Osteocyte (in vitro differentiated cells): ENCODE results near the gene IGF1R. TPM values are rescaled to one million over a fixed set of nuclear protein-coding genes. Genes with fewer than 3 reads are reported as not detected.
A peak's percentile ranks its signal among the peaks of the same experiment; 100 is the strongest.

Source experiments
- DNase-seq: peaks from one replicate; pipeline ENCODE4 v3.0.0; 2021; ENCODE audit warnings: mixed read lengths; ENCODE audit not compliant: unreplicated experiment; ENCODE audit errors: extremely low spot score
- H3K27ac Mint-ChIP-seq: one replicate; pipeline ENCODE4 v1.8.0; 2021; ENCODE audit warnings: mild to moderate bottlenecking, mixed read lengths; ENCODE audit not compliant: unreplicated experiment
- H3K27me3 Mint-ChIP-seq: one replicate; pipeline ENCODE4 v1.8.0; 2021; ENCODE audit warnings: mixed read lengths; ENCODE audit not compliant: unreplicated experiment
- H3K36me3 Mint-ChIP-seq: one replicate; pipeline ENCODE4 v1.8.0; 2021; ENCODE audit warnings: mixed read lengths; ENCODE audit not compliant: unreplicated experiment
- H3K4me1 Mint-ChIP-seq: one replicate; pipeline ENCODE4 v1.8.0; 2021; ENCODE audit warnings: mixed read lengths; ENCODE audit not compliant: unreplicated experiment
- H3K4me3 Mint-ChIP-seq: one replicate; pipeline ENCODE4 v1.8.0; 2021; ENCODE audit warnings: mild to moderate bottlenecking, moderate library complexity, mixed read lengths; ENCODE audit not compliant: unreplicated experiment
- H3K9me3 Mint-ChIP-seq: one replicate; pipeline ENCODE4 v1.8.0; 2021; ENCODE audit warnings: mixed read lengths; ENCODE audit not compliant: unreplicated experiment
- CTCF ChIP-seq: fragments of 200-600 bp; sonication (generic); IDR thresholded peaks from 2 replicates; pipeline ENCODE4 v1.5.0; 2021; ENCODE audit warnings: antibody characterized with exemption, mild to moderate bottlenecking, moderate library complexity
- total RNA-seq: library from RNA; stranded (reverse); gene quantifications from 2 replicates; pipeline ENCODE4 v1.2.1, GENCODE V29; 2021

Gene IGF1R
- total RNA-seq, 1 donor from 2014 or later: 174 TPM

DNA sequence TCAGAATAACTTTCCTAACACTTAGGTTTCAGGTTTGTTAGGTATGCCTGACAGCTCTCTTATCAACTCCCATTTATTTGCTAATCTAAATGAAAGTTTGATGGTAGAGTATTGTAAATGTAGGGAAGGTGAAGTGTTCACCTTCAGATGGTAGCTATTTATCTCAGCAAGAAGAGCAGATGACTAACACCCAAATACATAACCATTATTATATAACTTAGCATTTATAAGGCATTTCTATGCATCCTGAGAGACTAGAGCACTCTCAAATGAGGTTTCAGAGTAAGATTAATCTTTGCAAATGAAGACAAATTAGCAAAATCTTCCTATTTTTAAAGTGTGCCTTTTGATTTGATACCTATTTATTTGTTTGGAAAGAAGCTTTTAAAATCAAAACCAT lies 143.8 kb downstream of the IGF1R start:
- Mint-ChIP-seq H3K36me3 (no peaks in the 10 kb centered on the region), H3K27ac (no peak overlapping the region), H3K27me3 (no peaks in the 10 kb centered on the region), H3K4me1 (peaks cover 82% of the 10 kb centered on the region), H3K4me3 (no peak overlapping the region), H3K9me3 (no peaks in the 10 kb centered on the region)
- DNase-seq: no peak
- no peak for TF ChIP-seq CTCF

GRCh38 chr15:98794211-98794610 lies 145.9 kb downstream of the IGF1R start:
- no peaks in the 10 kb centered on the region for H3K36me3 Mint-ChIP-seq
- H3K4me1 Mint-ChIP-seq: peaks cover 81% of the 10 kb centered on the region
- no peak overlapping the region for H3K27ac Mint-ChIP-seq
- no peak overlapping the region for H3K4me3 Mint-ChIP-seq
- no peaks in the 10 kb centered on the region for H3K9me3 Mint-ChIP-seq
- no peak for TF ChIP-seq CTCF
- H3K27me3 Mint-ChIP-seq: no peaks in the 10 kb centered on the region
- no peak for DNase-seq

GRCh38 chr15:98794748-98795147 lies 146.4 kb downstream of the IGF1R start:
- Mint-ChIP-seq H3K27me3 (no peaks in the 10 kb centered on the region), H3K36me3 (no peaks in the 10 kb centered on the region), H3K27ac (peak overlapping the region; percentile 37), H3K4me3 (no peak overlapping the region), H3K9me3 (no peaks in the 10 kb centered on the region), H3K4me1 (peaks cover 81% of the 10 kb centered on the region)
- TF ChIP-seq CTCF: no peak
- no peak for DNase-seq

GRCh38 chr15:98795980-98796379 lies 147.6 kb downstream of the IGF1R start:
- no peak for DNase-seq
- Mint-ChIP-seq H3K36me3 (no peaks in the 10 kb centered on the region), H3K9me3 (no peaks in the 10 kb centered on the region), H3K27ac (peak overlapping the region; percentile 27), H3K4me3 (no peak overlapping the region), H3K4me1 (peaks cover 82% of the 10 kb centered on the region), H3K27me3 (no peaks in the 10 kb centered on the region)
- TF ChIP-seq CTCF: no peak

- Mint-ChIP-seq H3K36me3 (no peaks in the 10 kb centered on the region), H3K27ac (no peak overlapping the region), H3K4me3 (no peak overlapping the region), H3K27me3 (no peaks in the 10 kb centered on the region), H3K9me3 (no peaks in the 10 kb centered on the region), H3K4me1 (peaks cover 83% of the 10 kb centered on the region)
- TF ChIP-seq CTCF: no peak
- no peak for DNase-seq
Measured at GRCh38 chr15:98796685-98797357, 148.5 kb downstream of the IGF1R start.
